Uterus (tissue), 2 donors: ENCODE data around the gene MYBPC3.

Experiments used
- POLR2A ChIP-seq, 2 donors: fragments of 450-650 bp; IDR thresholded peaks; one replicate each; pipeline ENCODE4 v1.6.1; 2016; ENCODE audit warnings: antibody characterized with exemption in 2 of 2, mild to moderate bottlenecking in 1 of 2, moderate library complexity in 1 of 2
- TF ChIP-seq, protein P1 (sequence below), 4 experiments: fragments of 200-600 bp in 2 of 4; fragments of 450-650 bp in 2 of 4; sonication (generic) in 2 of 4; IDR thresholded peaks; one replicate each; pipeline ENCODE4 v1.5.1; 2016 to 2019; ENCODE audit warnings: antibody characterized with exemption in 4 of 4, mild to moderate bottlenecking in 2 of 4, moderate library complexity in 1 of 4

GRCh38 chr11:47336595-47336994, 15.9 kb downstream of the MYBPC3 start:
- TF ChIP-seq POLR2A (IDR thresholded peaks at IDR 0.05) = no peak
- TF ChIP-seq, protein P1, sequence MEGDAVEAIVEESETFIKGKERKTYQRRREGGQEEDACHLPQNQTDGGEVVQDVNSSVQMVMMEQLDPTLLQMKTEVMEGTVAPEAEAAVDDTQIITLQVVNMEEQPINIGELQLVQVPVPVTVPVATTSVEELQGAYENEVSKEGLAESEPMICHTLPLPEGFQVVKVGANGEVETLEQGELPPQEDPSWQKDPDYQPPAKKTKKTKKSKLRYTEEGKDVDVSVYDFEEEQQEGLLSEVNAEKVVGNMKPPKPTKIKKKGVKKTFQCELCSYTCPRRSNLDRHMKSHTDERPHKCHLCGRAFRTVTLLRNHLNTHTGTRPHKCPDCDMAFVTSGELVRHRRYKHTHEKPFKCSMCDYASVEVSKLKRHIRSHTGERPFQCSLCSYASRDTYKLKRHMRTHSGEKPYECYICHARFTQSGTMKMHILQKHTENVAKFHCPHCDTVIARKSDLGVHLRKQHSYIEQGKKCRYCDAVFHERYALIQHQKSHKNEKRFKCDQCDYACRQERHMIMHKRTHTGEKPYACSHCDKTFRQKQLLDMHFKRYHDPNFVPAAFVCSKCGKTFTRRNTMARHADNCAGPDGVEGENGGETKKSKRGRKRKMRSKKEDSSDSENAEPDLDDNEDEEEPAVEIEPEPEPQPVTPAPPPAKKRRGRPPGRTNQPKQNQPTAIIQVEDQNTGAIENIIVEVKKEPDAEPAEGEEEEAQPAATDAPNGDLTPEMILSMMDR (IDR thresholded peaks at IDR 0.05) = no peak
